NCI-H345 treated with DMSO at 0.1 percent for 48 hours (cell line): Measurements from ENCODE around the gene ATP5F1B.

Experiments
- DNase-seq: peaks from one replicate; lab custom pipeline; 2025; ENCODE audit not compliant: unreplicated experiment; lab: John Stamatoyannopoulos, UW

ATP5F1B gene

DNA sequence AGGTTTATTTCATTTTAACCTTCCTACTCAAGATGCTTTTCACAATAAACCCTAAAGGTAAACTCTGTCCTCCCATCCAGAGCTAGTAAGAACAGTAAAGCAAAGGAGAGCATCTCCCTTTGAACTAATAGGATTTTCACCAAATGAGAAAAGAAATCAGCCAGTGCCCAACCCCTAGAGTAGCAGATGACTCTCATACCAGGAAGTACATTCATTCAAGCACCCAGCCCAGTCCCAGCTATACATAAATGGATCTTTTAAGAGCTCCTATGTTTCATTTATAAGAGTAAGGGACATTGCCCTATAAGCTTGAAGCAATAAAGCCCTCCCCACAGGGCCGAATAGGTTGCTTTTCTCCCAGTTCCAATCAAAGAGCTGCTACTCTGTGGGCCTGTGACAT, 23.2 kb downstream of the ATP5F1B start:
- DNase-seq, result no peak

GRCh38 chr12:56616925-56617324, 28.9 kb downstream of the ATP5F1B start:
- DNase-seq, result no peak

- no peak for DNase-seq
Measured at GRCh38 chr12:56616244-56616643, 29.5 kb downstream of the ATP5F1B start.

DNA sequence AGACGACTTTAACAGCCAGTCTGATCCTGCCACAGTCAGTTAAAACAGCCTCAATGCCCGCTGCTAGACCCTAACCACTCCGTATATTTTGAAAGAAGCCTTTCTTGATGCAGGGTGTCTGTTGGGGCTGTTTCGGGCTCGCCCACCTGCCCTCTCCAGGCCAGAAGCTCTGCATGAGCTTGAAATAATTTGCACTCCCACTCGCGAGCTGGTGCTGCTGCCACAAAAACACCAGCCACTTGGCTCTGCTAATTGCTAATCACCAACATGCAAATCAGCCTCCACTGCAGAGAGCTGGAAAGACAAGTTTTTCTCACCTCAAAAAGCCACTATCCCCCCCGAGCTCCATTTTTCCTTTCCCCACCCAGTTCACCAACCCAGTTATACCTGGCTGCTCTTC, 31.2 kb downstream of the ATP5F1B start:
- no peak for DNase-seq

- DNase-seq, result no peak
Measured at GRCh38 chr12:56604355-56604754, 41.4 kb downstream of the ATP5F1B start.

DNA sequence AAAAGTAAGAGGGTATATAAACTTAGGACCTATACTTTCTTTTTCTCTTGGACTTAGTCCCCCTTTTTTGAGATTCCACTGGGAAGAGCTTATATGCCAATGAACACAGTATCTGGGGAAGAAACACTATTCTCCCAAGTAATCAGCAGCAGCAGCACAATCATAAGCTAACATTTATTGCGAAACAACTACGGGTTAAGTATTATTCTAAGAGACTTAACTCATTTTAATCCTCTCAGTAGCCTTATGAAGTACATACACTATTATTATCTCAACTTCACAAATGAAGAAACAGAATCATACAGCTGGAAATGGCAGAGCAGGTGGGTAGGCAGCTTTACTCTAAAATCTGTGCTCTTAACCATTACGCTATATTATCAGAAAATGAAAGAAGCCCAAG, 43.5 kb downstream of the ATP5F1B start:
- no peak for DNase-seq

GRCh38 chr12:56601503-56601902, 44.3 kb downstream of the ATP5F1B start:
- no peak for DNase-seq

DNA sequence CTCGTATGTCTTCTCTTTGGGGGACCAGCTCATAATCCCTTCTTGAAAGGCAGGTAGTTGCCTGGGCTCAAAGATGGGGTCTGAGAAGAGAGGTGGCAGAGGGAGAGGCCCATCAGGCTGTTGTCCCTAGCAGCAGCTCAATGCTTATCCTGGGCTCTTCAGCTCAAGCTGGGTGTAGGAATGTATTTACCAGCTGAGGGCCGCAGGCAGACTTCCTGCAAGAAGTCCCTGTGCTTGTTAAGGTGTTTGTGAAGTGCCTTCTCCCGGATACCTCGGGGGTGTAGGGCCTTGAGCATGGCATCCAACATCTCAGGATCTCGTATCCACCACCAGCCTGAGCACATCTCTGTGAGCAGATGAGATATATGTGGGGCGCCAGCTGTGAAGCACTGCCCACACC, 45.0 kb downstream of the ATP5F1B start:
- no peak for DNase-seq

DNA sequence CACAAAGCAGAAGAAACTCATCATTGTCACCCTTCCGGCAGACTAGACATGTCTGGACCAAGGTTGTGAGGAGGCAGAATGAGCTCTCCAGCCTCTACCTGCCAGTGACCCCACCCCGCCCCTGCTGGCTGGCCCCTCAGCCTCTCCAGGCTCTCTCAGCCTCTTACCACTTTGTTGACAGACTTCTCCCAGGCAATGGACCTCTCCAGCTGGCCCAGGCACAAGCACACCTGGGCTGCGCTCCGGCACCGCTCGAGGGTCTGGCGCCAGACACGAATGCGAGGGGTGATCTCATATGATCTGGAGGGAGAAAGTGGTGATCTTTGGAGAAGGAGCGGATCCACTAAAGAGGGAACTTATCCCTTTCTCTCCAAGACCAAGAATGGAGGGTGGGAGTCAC, 46.0 kb downstream of the ATP5F1B start:
- DNase-seq, result no peak

GRCh38 chr12:56599041-56599440, 46.7 kb downstream of the ATP5F1B start:
- no peak for DNase-seq

DNA sequence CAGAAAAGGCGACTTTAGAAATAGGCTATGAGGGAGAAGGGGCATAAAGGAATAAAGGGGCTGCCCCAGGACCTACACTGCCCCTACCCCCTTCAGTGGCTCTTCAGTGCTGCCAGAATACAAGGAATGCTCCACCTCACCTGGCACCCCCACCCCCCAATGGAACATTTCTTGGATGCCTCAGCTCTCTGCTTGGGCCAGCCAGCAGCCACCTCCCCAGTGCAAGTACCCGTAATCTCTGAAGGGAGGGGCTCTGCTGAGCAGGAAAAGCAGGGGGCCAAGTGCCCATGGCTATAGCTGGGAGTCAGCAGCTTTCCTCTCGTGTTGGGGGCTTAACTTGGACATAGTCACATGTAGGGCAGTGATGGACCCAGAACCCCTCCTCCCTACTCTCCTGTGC, 49.0 kb downstream of the ATP5F1B start:
- no peak for DNase-seq

- DNase-seq, result peak; percentile 50
Measured at GRCh38 chr12:56593909-56594621, 51.7 kb downstream of the ATP5F1B start.

DNA sequence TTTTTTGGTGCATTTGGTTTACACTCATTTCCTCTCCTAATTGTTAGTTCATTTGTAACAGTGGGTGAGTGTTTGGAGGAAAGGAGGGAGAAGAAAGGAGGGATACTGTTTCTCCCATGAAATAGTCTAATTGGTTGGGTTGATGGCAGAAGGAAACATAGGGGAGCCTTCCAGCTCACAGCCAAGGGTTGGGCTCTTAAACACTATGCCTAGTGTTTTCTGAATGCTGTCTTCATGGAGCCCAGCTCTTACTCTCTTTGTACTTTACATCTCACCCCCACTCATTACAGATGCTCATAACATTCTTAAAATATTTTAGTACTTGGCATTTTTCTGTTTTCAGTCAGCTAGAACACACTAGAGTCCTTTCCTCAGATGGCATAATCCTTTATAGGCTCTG, 53.8 kb downstream of the ATP5F1B start:
- no peak for DNase-seq

- peak; percentile 67 for DNase-seq
Measured at GRCh38 chr12:56591126-56591525, 54.7 kb downstream of the ATP5F1B start.

DNA sequence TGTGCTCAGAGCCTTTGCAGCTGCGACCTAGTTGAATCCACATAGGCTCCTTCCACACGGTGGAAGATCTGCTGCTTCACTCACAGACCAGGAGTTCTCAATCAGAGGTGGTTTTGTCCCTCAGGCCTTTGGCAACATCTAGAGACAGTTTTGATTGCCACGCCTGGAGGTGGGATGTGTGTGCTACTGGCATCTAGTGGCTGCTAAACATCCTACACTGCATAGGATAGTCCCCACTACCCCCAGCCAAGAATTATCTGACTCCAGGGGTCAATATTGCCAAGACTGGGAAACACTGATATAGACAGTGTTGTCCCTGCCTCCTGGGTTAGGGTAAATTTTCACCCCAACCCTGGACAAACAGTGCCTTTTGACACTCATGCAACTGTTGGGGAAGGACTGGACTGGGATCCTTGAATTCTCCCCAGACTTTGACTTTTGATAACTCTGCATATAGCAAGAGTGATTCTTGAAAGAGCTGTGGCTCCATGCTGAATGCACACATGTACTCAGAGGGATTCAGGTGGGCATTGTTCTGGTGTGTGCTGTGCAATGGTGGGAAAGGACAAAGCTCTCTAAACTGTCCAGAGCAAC, 55.5 kb downstream of the ATP5F1B start:
- DNase-seq, result no peak

DNA sequence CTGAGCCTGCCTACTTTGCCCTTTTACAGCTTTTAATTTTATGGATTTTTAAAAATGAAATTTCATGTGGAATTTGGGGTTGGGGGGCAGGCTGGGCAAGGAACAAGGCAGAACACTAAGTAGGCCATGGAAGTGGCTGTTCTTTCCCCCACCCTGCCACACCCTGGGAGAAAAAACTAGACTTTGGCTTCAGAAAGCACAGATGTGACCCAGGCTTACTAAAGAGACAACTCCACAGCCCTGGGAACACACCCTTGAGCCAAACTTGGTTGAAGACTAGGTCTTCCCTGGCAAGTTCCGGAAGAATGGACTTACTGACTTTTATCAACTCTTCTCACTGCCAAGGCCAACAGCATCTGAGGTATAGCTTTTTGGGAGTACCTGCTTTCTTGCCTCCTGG, 56.0 kb downstream of the ATP5F1B start:
- no peak for DNase-seq
